Central memory CD8-positive, alpha-beta T cell (primary cell): Measurements from ENCODE around the gene REV1.

ENCODE experiments used
- ATAC-seq: fragments of 150-1000 bp; cut with Tn5 transposase; replicated peaks from 2 replicates; pipeline ENCODE4 v1.10.0; 2022; ENCODE audit warnings: mild to moderate bottlenecking, moderate FRiP score, moderate number of reproducible peaks; ENCODE audit not compliant: poor library complexity, severe bottlenecking; ENCODE audit errors: extremely low read depth
- DNase-seq, 2 donors: peaks; one replicate each; pipeline ENCODE4 v3.0.0; 2021; ENCODE audit warnings: low spot score in 2 of 2
- H3K27ac Mint-ChIP-seq: one replicate; pipeline ENCODE4 v1.8.0; 2022; ENCODE audit warnings: low read depth, mild to moderate bottlenecking, moderate library complexity, mixed read lengths
- H3K27me3 Mint-ChIP-seq: one replicate; pipeline ENCODE4 v1.8.0; 2022; ENCODE audit warnings: mixed read lengths
- H3K36me3 Mint-ChIP-seq: one replicate; pipeline ENCODE4 v1.8.0; 2022; ENCODE audit warnings: mild to moderate bottlenecking, moderate library complexity, mixed read lengths; ENCODE audit not compliant: insufficient read depth
- H3K4me1 Mint-ChIP-seq: one replicate; pipeline ENCODE4 v1.8.0; 2022; ENCODE audit warnings: mixed read lengths
- H3K4me3 Mint-ChIP-seq: one replicate; pipeline ENCODE4 v1.8.0; 2022; ENCODE audit warnings: mild to moderate bottlenecking, moderate library complexity, mixed read lengths
- H3K9me3 Mint-ChIP-seq: one replicate; pipeline ENCODE4 v1.8.0; 2022; ENCODE audit warnings: mixed read lengths

Gene REV1

DNA sequence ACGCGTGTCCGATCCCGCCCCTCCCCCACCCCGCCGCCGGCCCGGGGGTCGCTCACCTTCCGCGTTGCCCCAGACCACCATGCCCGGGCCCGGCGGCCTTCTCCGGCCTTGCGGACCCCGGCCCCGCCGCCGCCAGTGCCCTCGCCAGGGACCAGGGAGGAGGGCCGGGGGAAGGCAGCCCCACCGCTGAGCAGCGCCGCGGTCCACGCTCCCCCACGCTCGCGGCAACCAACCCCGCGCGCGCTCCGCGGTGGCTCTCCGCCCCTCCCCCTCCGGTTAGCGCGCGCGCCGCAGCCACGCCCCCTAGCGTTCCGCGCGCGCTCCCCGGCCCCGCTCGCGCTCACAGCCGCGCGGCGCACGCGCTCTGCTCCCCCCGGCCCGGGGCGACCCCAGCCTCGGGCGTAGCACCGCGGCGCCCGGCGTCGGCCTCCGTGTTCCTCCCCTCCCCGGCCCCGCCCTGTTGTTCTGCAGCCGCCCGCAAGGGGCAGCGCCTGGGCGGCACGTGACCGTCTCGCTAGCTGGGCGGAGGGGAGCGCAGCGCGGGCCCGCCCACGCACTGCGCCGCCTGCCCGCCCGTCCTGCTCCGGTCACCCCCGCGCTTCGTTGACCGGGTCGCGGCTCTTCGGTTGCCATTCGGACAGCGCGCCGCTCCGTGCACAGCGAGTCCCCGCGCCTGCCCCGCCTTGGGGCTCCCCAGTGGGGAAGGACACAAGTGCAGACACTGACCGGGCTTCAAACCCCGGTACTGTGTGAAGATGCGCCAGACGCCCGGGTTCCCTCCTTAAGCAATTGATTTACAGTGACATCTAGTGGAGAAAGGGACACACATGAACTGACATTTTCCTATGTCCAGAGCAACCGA lies at the start of gene REV1:
Gene REV1, minus strand, starts transcription at position 257 of the 862 bp plus-strand sequence. CDS start 25,042 bp downstream, outside the sequence.
- H3K27me3 Mint-ChIP-seq: no peaks in the 10 kb centered on the region
- H3K4me1 Mint-ChIP-seq: peaks cover 22% of the 10 kb centered on the region
- peak within 1 kb of the TSS; percentile 97 for H3K4me3 Mint-ChIP-seq
- H3K27ac Mint-ChIP-seq: peak within 1 kb of the TSS; percentile 98
- peaks cover 11% of the 10 kb centered on the region for H3K36me3 Mint-ChIP-seq
- ATAC-seq: peak; percentile 81
- DNase-seq: peak; percentile 86 to 89
- no peaks in the 10 kb centered on the region for H3K9me3 Mint-ChIP-seq

DNA sequence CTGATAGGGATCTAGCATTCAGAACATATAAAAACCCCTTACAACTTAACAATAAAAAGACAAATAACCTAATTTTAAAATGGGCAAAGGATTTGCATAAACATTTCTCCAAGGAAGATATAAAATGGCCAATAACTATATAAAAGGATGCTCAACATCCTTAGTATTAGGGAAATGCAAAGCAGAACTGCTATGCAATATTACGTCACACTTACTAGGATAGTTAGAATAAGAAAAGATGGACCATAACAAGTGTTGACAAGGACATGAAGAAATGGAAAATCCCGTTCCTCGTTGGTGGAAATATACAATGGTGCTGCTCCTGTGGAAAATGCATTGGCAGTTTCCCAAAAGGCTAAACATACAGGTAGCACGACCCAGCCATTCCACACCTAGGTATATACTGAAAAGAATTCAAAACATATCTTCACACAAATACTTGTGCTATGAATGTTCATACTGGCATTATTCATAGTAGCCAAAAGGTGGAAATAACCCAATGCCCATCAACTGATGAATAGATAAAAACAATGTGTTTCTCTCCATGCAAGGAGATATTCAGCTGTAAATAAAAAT lies 48.2 kb upstream of the REV1 start:
- Mint-ChIP-seq H3K4me1 (no peaks in the 10 kb centered on the region), H3K36me3 (no peaks in the 10 kb centered on the region), H3K27me3 (peaks cover 49% of the 10 kb centered on the region), H3K4me3 (no peak overlapping the region), H3K9me3 (peaks cover 5% of the 10 kb centered on the region), H3K27ac (no peak overlapping the region)
- no peak for ATAC-seq
- DNase-seq: no peak

DNA sequence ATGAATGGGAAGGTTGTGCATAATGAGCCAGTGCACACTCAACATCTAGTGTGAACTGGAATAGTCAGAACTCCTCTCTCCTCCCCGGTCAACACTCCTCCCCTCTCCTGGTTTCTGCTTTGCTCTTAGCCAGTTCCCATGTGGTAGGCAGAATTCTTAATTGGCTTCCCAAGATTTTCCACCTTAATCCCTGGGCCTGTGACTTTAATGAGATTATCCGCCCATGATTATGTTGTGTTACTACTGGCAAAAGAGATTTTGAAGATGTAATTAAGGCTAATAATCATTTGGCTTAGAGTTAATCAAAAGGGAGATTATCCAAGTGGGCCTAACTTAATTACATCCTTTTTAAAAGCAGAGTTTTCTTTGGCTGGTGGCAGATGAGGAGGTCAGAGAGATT lies 34.2 kb upstream of the REV1 start:
- Mint-ChIP-seq H3K27me3 (peaks cover 32% of the 10 kb centered on the region), H3K4me3 (no peak overlapping the region), H3K27ac (no peak overlapping the region), H3K4me1 (no peaks in the 10 kb centered on the region), H3K9me3 (no peaks in the 10 kb centered on the region), H3K36me3 (no peaks in the 10 kb centered on the region)
- no peak for ATAC-seq
- DNase-seq: no peak

DNA sequence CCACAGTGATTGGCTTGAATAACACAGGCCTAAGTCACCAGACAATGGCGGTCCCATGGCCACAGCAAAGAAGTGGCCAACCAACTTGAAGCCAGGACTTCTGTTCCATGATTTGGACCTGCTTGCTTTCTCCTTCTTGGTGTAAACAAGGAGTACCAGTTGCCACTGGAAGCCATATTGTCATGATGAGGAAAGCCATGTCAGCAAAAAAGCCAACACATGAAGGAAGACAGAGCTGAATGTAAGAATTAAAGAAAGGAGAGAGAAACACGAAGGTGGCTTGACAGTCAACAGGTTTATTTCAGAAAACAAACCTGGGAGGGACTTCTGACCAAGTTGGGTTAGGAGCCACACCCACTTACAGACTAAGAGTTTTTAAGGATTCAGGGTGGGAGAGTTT lies 32.3 kb upstream of the REV1 start:
- H3K27ac Mint-ChIP-seq: no peak overlapping the region
- H3K36me3 Mint-ChIP-seq: no peaks in the 10 kb centered on the region
- H3K9me3 Mint-ChIP-seq: no peaks in the 10 kb centered on the region
- no peak overlapping the region for H3K4me3 Mint-ChIP-seq
- DNase-seq (no peak), ATAC-seq (no peak)
- H3K27me3 Mint-ChIP-seq: peaks cover 32% of the 10 kb centered on the region
- H3K4me1 Mint-ChIP-seq: no peaks in the 10 kb centered on the region

DNA sequence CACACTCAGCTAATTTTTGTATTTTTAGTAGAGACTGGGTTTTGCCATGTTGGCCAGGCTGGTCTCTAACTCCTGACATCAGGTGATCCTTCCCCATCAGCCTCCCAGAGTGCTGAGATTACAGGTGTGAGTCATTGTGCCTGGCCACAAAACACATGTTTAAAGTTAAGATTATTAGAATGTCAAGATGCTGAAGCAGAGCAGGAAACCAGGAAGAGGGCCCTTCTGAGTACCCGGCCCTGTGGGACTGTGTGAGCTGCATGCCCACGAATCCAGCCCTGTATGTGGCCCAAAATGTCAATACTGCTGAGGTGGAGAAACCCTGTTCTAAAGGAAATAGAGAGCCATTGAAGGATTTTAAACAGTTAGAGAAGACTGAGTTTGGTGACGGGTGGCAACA lies 31.0 kb upstream of the REV1 start:
- peaks cover 32% of the 10 kb centered on the region for H3K27me3 Mint-ChIP-seq
- DNase-seq (no peak), ATAC-seq (no peak)
- no peaks in the 10 kb centered on the region for H3K4me1 Mint-ChIP-seq
- no peak overlapping the region for H3K27ac Mint-ChIP-seq
- no peak overlapping the region for H3K4me3 Mint-ChIP-seq
- no peaks in the 10 kb centered on the region for H3K9me3 Mint-ChIP-seq
- H3K36me3 Mint-ChIP-seq: no peaks in the 10 kb centered on the region

DNA sequence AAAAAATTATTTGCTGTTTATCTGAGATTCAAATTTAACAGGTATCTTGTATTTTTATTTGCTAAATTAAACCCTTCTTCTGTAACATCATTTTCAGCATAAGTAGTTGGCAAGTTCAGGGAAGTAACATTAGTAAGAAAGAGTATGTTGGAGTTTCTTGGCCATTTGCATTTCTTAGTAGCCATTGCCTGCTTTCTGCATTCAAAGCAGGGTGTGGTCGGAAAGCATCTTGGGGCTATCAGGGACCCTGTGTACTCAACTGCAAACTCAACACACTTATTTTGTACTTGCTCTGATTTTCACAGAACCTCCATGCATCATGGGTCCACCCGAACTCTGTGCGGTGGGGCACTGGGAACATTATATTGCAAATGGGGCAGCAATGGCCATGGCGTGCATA lies 30.4 kb upstream of the REV1 start:
- Mint-ChIP-seq H3K4me3 (no peak overlapping the region), H3K4me1 (no peaks in the 10 kb centered on the region), H3K27ac (no peak overlapping the region), H3K9me3 (no peaks in the 10 kb centered on the region), H3K36me3 (no peaks in the 10 kb centered on the region), H3K27me3 (peaks cover 32% of the 10 kb centered on the region)
- ATAC-seq (no peak), DNase-seq (no peak)

DNA sequence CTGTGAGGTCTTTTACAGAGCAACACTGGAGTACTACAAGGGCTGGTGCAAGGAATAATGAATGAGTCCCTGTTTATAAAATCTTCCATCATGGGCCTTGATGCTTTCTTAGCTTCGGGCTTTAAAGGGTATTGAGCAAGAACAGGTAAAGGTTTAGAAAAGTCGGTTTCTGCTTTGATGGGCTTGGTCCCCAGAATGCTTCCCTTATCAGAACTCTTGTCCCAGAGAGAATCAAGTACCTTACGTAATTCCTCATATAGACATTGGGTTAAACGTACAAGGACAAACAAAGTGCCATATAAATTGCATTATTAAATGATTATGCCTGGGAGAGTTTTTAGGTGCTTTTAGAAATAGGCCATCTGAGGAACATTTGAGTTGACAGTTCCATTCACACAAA lies 24.5 kb upstream of the REV1 start:
- DNase-seq (no peak), ATAC-seq (no peak)
- H3K4me3 Mint-ChIP-seq: no peak overlapping the region
- H3K4me1 Mint-ChIP-seq: no peaks in the 10 kb centered on the region
- H3K27me3 Mint-ChIP-seq: peaks cover 17% of the 10 kb centered on the region
- no peaks in the 10 kb centered on the region for H3K9me3 Mint-ChIP-seq
- H3K36me3 Mint-ChIP-seq: no peaks in the 10 kb centered on the region
- H3K27ac Mint-ChIP-seq: no peak overlapping the region

DNA sequence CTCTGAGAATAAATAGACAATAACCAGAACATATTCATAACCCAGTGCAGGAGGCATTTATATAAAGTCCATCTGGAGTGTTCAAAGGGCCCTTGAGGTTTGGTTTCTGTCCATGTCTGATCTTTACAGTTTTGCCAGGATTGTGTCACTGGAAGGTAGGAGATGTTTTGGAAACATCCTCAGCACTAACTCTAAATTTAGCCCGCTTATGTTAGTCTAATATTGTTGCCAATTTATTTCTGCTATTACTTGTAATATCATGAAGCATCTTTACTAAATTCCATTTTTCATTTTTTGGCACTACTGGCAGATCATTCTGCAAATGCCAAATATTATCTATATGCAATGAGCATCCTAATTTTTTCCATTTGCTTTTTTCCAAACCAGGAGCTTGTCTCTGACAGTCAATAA lies 22.4 kb upstream of the REV1 start:
- H3K27ac Mint-ChIP-seq: no peak overlapping the region
- H3K9me3 Mint-ChIP-seq: no peaks in the 10 kb centered on the region
- no peaks in the 10 kb centered on the region for H3K36me3 Mint-ChIP-seq
- DNase-seq (no peak), ATAC-seq (no peak)
- no peaks in the 10 kb centered on the region for H3K4me1 Mint-ChIP-seq
- H3K27me3 Mint-ChIP-seq: peaks cover under 1% of the 10 kb centered on the region
- H3K4me3 Mint-ChIP-seq: no peak overlapping the region

DNA sequence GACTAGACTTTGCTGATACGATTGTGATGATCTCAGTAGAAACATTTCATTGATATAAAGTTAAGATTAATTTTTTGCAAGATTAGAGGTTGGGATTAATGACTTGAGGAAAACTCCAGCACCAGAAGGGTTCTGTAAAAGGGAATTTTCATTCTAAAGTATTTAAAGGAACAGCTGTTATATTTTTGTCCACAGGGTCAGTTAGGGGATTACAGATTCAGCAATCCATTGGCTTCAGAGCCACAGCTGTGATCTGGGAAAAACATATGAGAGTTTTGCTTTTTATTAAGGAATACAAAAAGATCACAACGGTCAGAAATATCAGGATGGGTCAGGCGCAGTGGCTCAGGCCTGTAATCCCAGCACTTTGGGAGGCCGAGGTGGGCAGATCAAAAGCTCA lies 19.6 kb upstream of the REV1 start:
- no peaks in the 10 kb centered on the region for H3K27me3 Mint-ChIP-seq
- no peaks in the 10 kb centered on the region for H3K9me3 Mint-ChIP-seq
- ATAC-seq (no peak), DNase-seq (no peak)
- no peak overlapping the region for H3K4me3 Mint-ChIP-seq
- H3K4me1 Mint-ChIP-seq: peaks cover 8% of the 10 kb centered on the region
- H3K36me3 Mint-ChIP-seq: no peaks in the 10 kb centered on the region
- H3K27ac Mint-ChIP-seq: no peak overlapping the region

DNA sequence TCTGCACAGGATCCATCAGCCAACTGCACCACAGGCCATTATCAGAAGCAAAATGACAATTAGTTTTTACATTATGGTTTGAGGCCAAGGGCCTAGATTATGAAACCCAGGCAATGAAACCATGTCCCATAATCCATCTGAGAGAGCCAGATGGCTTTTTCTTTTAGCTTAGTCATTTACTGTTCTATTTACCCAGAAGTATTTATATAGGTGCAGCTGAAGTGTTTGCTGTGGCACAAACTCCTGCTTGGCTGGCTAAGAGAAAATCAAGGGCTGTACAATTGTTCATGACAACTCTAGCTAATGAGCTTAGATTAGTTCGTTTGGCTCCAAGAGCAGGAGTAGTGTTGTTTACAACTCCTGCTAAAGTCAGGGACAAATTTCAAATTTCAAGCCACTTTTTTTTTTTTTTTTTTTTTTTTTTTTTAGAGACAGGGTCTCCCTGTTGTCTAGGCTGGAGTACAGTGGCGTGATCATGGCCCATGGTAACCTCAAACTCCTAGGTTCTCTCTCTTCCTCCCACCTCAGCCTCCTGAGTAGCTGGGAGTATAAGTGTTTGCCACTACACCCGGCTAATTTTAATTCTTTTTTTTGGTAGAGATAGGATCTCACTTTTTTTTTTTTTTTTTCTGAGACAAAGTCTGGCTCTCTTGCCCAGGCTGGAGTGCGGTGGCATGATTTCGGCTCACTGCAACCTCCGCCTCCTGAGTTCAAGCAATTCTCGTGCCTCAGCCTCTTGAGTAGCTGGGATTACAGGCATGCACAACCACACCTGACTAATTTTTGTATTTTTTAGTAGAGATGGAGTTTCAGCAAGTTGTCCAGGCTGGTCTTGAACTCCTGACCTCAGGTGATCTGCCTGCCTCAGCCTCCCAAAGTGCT lies 18.4 kb upstream of the REV1 start:
- H3K27ac Mint-ChIP-seq: no peak overlapping the region
- peaks cover 8% of the 10 kb centered on the region for H3K4me1 Mint-ChIP-seq
- H3K9me3 Mint-ChIP-seq: no peaks in the 10 kb centered on the region

DNA sequence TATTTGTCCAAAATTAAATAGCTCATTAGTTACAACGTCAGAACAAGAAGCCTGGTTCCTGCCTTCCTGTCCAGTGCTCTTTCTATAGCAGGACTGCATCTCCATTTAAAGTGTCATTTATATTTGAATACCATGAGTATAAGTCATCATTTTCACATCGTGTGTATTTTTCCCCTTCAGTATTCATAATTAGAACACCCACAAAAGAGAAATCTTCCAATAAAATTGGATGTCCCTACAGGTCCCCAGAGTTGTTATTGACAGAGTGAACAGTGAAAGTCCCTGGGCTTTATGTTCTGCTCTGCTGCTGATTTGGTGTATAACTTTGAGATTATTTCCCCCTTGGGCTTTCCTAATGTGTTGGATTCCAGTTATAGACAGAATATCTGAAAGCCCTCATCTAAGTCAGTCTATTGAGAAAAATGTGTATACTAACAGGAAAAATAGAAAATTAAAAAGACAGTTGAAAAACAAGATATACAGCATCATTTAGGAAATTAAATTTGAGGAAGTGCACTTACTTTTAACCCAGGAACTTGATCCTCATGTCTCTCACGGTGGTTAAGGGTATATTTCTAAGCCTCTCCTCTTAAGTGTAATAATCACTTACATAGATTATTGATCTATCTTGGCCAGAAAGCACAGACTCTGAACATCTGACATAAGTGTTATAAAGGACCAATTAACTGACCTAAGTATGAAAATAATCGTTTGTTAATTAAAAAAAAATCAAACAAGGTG lies 15.2 kb upstream of the REV1 start:
- Mint-ChIP-seq H3K36me3 (no peaks in the 10 kb centered on the region), H3K4me3 (no peak overlapping the region), H3K27me3 (peaks cover 12% of the 10 kb centered on the region), H3K9me3 (no peaks in the 10 kb centered on the region), H3K27ac (no peak overlapping the region), H3K4me1 (peaks cover 8% of the 10 kb centered on the region)
- ATAC-seq: no peak
- DNase-seq: no peak

More for the DNA sequence above, 18.4 kb upstream of the REV1 start:
- no peaks in the 10 kb centered on the region for H3K27me3 Mint-ChIP-seq
- DNase-seq: no peak
- no peak for ATAC-seq
- H3K4me3 Mint-ChIP-seq: no peak overlapping the region
- no peaks in the 10 kb centered on the region for H3K36me3 Mint-ChIP-seq
